Measurements from ENCODE around the gene C22orf39.

DNA sequence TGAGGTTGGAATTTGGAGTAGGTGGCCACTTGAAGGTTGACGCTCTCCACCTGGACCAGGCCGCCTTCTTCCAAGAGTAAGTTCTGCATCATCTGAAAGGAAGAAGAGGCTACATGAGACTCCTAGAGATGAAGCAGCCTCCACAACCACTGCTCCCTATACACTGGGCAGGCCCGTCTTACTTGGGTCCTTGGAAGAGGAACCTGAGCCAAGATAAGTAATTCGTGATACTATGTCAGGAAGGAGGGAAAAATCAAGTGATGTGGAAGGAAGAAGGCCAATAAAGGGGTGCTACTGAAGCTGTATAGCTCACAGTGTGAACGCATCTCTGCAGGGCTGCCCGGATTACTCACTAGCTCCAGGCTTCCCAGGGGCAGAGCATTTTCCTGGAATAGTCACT is 20.4 kb upstream of the C22orf39 start:
- TF ChIP-seq CHD2 (IDR thresholded peaks at IDR 0.05; ENCODE audit: low read length, partially characterized antibody) (no peak), MYC (IDR thresholded peaks at IDR 0.05; ENCODE audit: borderline replicate concordance, low read length) (no peak), KDM5A (IDR thresholded peaks at IDR 0.05) (no peak), ZFP36 (IDR thresholded peaks at IDR 0.05; ENCODE audit: borderline replicate concordance, partially characterized antibody) (no peak), RARB (CRISPR knock-in tag; IDR thresholded peaks at IDR 0.05) (no peak)
- TF ChIP-seq, protein P1, sequence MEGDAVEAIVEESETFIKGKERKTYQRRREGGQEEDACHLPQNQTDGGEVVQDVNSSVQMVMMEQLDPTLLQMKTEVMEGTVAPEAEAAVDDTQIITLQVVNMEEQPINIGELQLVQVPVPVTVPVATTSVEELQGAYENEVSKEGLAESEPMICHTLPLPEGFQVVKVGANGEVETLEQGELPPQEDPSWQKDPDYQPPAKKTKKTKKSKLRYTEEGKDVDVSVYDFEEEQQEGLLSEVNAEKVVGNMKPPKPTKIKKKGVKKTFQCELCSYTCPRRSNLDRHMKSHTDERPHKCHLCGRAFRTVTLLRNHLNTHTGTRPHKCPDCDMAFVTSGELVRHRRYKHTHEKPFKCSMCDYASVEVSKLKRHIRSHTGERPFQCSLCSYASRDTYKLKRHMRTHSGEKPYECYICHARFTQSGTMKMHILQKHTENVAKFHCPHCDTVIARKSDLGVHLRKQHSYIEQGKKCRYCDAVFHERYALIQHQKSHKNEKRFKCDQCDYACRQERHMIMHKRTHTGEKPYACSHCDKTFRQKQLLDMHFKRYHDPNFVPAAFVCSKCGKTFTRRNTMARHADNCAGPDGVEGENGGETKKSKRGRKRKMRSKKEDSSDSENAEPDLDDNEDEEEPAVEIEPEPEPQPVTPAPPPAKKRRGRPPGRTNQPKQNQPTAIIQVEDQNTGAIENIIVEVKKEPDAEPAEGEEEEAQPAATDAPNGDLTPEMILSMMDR (IDR thresholded peaks at IDR 0.05), result no peak
- TF ChIP-seq, protein P2, sequence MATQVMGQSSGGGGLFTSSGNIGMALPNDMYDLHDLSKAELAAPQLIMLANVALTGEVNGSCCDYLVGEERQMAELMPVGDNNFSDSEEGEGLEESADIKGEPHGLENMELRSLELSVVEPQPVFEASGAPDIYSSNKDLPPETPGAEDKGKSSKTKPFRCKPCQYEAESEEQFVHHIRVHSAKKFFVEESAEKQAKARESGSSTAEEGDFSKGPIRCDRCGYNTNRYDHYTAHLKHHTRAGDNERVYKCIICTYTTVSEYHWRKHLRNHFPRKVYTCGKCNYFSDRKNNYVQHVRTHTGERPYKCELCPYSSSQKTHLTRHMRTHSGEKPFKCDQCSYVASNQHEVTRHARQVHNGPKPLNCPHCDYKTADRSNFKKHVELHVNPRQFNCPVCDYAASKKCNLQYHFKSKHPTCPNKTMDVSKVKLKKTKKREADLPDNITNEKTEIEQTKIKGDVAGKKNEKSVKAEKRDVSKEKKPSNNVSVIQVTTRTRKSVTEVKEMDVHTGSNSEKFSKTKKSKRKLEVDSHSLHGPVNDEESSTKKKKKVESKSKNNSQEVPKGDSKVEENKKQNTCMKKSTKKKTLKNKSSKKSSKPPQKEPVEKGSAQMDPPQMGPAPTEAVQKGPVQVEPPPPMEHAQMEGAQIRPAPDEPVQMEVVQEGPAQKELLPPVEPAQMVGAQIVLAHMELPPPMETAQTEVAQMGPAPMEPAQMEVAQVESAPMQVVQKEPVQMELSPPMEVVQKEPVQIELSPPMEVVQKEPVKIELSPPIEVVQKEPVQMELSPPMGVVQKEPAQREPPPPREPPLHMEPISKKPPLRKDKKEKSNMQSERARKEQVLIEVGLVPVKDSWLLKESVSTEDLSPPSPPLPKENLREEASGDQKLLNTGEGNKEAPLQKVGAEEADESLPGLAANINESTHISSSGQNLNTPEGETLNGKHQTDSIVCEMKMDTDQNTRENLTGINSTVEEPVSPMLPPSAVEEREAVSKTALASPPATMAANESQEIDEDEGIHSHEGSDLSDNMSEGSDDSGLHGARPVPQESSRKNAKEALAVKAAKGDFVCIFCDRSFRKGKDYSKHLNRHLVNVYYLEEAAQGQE (IDR thresholded peaks at IDR 0.05), result no peak
